ENCODE results near the gene SPTBN2. TPM values are rescaled to one million over a fixed set of nuclear protein-coding genes. Genes with fewer than 3 reads are reported as not detected.
A peak's percentile ranks its signal among the peaks of the same experiment; 100 is the strongest.

The SPTBN2 gene
- total and polyA plus RNA-seq, 2 of the 8 experiments (the other 6 are each of a cell fraction or from before 2014, with no cell fraction given), result 19.1 to 69.0 TPM

GRCh38 chr11:66641834-66642233 lies 87.2 kb downstream of the SPTBN2 start:
- WGBS, 2 experiments (ENCODE audit: extremely low coverage in 1 of 2, insufficient coverage in 1 of 2, insufficient read length in 1 of 2, insufficient replicate concordance in 2 of 2, low coverage in 1 of 2, low lambda C conversion rate in 2 of 2, missing lambda C conversion rate in 1 of 2), result 78% methylated on average over 3 of the region's 3 CpGs; no CpG with 5 or more reads in 1 of the 2 experiments
- no peak overlapping the region for H3K4ac ChIP-seq (replicated peaks; ENCODE audit: insufficient read length, low read depth, low read length)
- ChIA-PET CTCF (ENCODE audit: partially characterized antibody) (interaction anchor here (1.1 kb wide), 1 partner anchor 36 kb away, joined by 3 read pairs; the partner anchor contains the start of gene RBM4B), POLR2A (ENCODE audit: partially characterized antibody) (interaction anchor here (1.5 to 66.2 kb wide), 4 partner anchors 1 to 133 kb away, joined by 4 to 2165 read pairs (median 1090); partner anchors contain the start of genes CCDC87, CCS, RBM14 and RBM4)
- H3K27me3 ChIP-seq (replicated peaks in 1 of 4; ENCODE audit: control insufficient read depth in 3 of 4, extremely low read depth in 1 of 4, insufficient read depth in 3 of 4, low read length in 3 of 4), result no peaks in the 10 kb centered on the region
- DNase-seq (ENCODE audit: low read depth in 1 of 2, low spot score in 2 of 2) (no peak), FAIRE-seq (no peak)
- peaks cover 70 to 83% of the 10 kb centered on the region in 2 experiments for H3K79me2 ChIP-seq (ENCODE audit: control insufficient read depth in 1 of 2, insufficient read depth in 2 of 2, low read length in 2 of 2)
- H2AFZ ChIP-seq (ENCODE audit: low read length), result no peak overlapping the region
- H2BK12ac ChIP-seq (ENCODE audit: low read depth, low read length), result no peak overlapping the region
- no peaks in the 10 kb centered on the region for H3K9me3 ChIP-seq (ENCODE audit: insufficient read depth in 2 of 2, low read depth in 1 of 2, low read length in 1 of 2)
- H3K23me2 ChIP-seq (ENCODE audit: low read depth, low read length), result peaks cover 10% of the 10 kb centered on the region
- H4K5ac ChIP-seq (ENCODE audit: insufficient read length, low read depth, low read length), result no peak overlapping the region
- no peak overlapping the region for H3K18ac ChIP-seq (ENCODE audit: extremely low read depth, low read length)
- H3K9ac ChIP-seq (replicated peaks in 1 of 4; ENCODE audit: extremely low read depth in 1 of 4, low read depth in 3 of 4, low read length in 3 of 4), result no peak overlapping the region
- no peak overlapping the region for H2BK5ac ChIP-seq (ENCODE audit: low read depth, low read length)
- no peak overlapping the region for H3K14ac ChIP-seq (ENCODE audit: insufficient read length)
- H2BK120ac ChIP-seq (replicated peaks; ENCODE audit: low read depth, low read length), result no peak overlapping the region
- H2BK20ac ChIP-seq (ENCODE audit: low read length), result no peak overlapping the region
- no peak for TF ChIP-seq CTCF (IDR thresholded peaks at IDR 0.05; ENCODE audit: control extremely low read depth in 1 of 3, insufficient read depth in 1 of 3, low read depth in 1 of 3, low read length in 3 of 3)
- no peak for TF ChIP-seq TCF12 (IDR thresholded peaks at IDR 0.05; ENCODE audit: low read depth, low read length)
- no peak for TF ChIP-seq USF2 (IDR thresholded peaks at IDR 0.05; ENCODE audit: low read length)
- no peak for TF ChIP-seq TAF7 (optimal IDR thresholded peaks at IDR 0.05; ENCODE audit: borderline replicate concordance, low read depth, low read length)
- TF ChIP-seq POLR2A (IDR thresholded peaks at IDR 0.05; ENCODE audit: control extremely low read depth in 1 of 2, low read depth in 2 of 2, low read length in 2 of 2), result peak in 1 of 2 experiments; percentile 35; a peak in 1 of 3 replicates
- TF ChIP-seq SIX5 (IDR thresholded peaks at IDR 0.05; ENCODE audit: low read depth, low read length), result no peak
- TF ChIP-seq RXRA (IDR thresholded peaks at IDR 0.05; ENCODE audit: insufficient read depth, low read depth, low read length), result no peak
- peaks cover 51 to 60% of the 10 kb centered on the region in 2 experiments for H4K20me1 ChIP-seq (replicated peaks in 1 of 2; ENCODE audit: control insufficient read depth in 1 of 2, insufficient read depth in 2 of 2, low read length in 2 of 2)
- H3K4me2 ChIP-seq (ENCODE audit: insufficient read depth in 1 of 2, low read depth in 2 of 2, low read length in 2 of 2), result peak overlapping the region; percentile 65 to 67
- H4K91ac ChIP-seq (replicated peaks; ENCODE audit: insufficient read length, low read length), result no peak overlapping the region
- H3K79me1 ChIP-seq (ENCODE audit: low read depth, low read length), result no peaks in the 10 kb centered on the region; the same call in 1 of the 2 replicates
- H2BK15ac ChIP-seq (ENCODE audit: low read length), result no peak overlapping the region
- H4K8ac ChIP-seq (ENCODE audit: extremely low read depth, insufficient read depth, low read length), result no peak overlapping the region
- no peak overlapping the region for H2AK5ac ChIP-seq (ENCODE audit: low read depth, low read length)
- no peak overlapping the region for H3K56ac ChIP-seq (replicated peaks; ENCODE audit: insufficient read length, low read depth, low read length)
- peak overlapping the region; percentile 0 to 90 (median 16); a peak in 5 of 8 replicates for H3K4me3 ChIP-seq (ENCODE audit: extremely low read depth in 1 of 4, insufficient read depth in 2 of 4, low read depth in 3 of 4, low read length in 4 of 4)
- H3K27ac ChIP-seq (ENCODE audit: low read depth, low read length), result no peak overlapping the region
- peaks cover 37 to 73% (median 62%) of the 10 kb centered on the region in 4 experiments for H3K36me3 ChIP-seq (ENCODE audit: control insufficient read depth in 2 of 4, insufficient read depth in 4 of 4, low read length in 3 of 4)
- H3K4me1 ChIP-seq (replicated peaks in 1 of 4; ENCODE audit: control insufficient read depth in 3 of 4, insufficient read depth in 4 of 4, low read length in 3 of 4), result peaks cover 0 to 24% (median 16%) of the 10 kb centered on the region in 4 experiments; a peak in 5 of 7 replicates
- no peak overlapping the region for H3K23ac ChIP-seq (ENCODE audit: insufficient read length)

Data from H1 (cell line).